ACC112 (cell line): ENCODE results near the gene ARHGEF7.
"Not testable (repeated sequence)": the region's sequence is repeated elsewhere in the genome, so short reads cannot be mapped to it uniquely, and the experiment has no call there.

Experiments
- H2AFZ ChIP-seq: fragments of 200-600 bp; sonication (generic); one replicate; pipeline ENCODE4 v1.6.0; 2017; ENCODE audit warnings: antibody characterized with exemption, low read length; ENCODE audit not compliant: unreplicated experiment
- H3K27ac ChIP-seq: fragments of 200-600 bp; sonication (generic); 2 replicates; pipeline ENCODE4 v1.5.1; 2014; ENCODE audit warnings: low read depth, mild to moderate bottlenecking, antibody characterized with exemption, low read length, moderate library complexity
- H3K27me3 ChIP-seq: fragments of 200-600 bp; sonication (generic); 2 replicates; pipeline ENCODE4 v1.6.1; 2014; ENCODE audit warnings: mild to moderate bottlenecking, antibody characterized with exemption, low read length, moderate library complexity, mixed read lengths; ENCODE audit not compliant: insufficient read depth
- H3K36me3 ChIP-seq: fragments of 200-600 bp; sonication (generic); 2 replicates; pipeline ENCODE4 v1.6.1; 2016; ENCODE audit warnings: mild to moderate bottlenecking, antibody characterized with exemption, low read length, moderate library complexity, mixed read lengths; ENCODE audit not compliant: insufficient read depth
- H3K4me1 ChIP-seq: fragments of 200-600 bp; sonication (generic); one replicate; pipeline ENCODE4 v1.6.1; 2016; ENCODE audit warnings: low read length, mixed read lengths; ENCODE audit not compliant: insufficient read depth, unreplicated experiment, control insufficient read depth
- H3K4me3 ChIP-seq: fragments of 200-600 bp; sonication (generic); 2 replicates; pipeline ENCODE4 v1.5.1; 2014; ENCODE audit warnings: mild to moderate bottlenecking, low read depth, low read length
- H3K79me2 ChIP-seq: fragments of 200-600 bp; sonication (generic); one replicate; pipeline ENCODE4 v1.6.0; 2016; ENCODE audit warnings: low read length; ENCODE audit not compliant: control insufficient read depth, unreplicated experiment, insufficient read depth

ARHGEF7 gene

GRCh38 chr13:111198732-111199378 is 83.7 kb downstream of the ARHGEF7 start:
- not testable (repeated sequence) for H3K36me3 ChIP-seq, H3K4me3 ChIP-seq

GRCh38 chr13:111201304-111201940 is 86.3 kb downstream of the ARHGEF7 start:
- peaks cover 77% of the 10 kb centered on the region for H3K79me2 ChIP-seq
- no peak overlapping the region for H2AFZ ChIP-seq
- H3K27ac ChIP-seq: peak overlapping the region; percentile 69; the same call in 1 of the 2 replicates
- H3K36me3 ChIP-seq: no peaks in the 10 kb centered on the region
- no peak overlapping the region for H3K4me3 ChIP-seq
- peaks cover 33% of the 10 kb centered on the region for H3K4me1 ChIP-seq
- no peaks in the 10 kb centered on the region for H3K27me3 ChIP-seq

More at GRCh38 chr13:111198732-111199378, 83.7 kb downstream of the ARHGEF7 start:
- peaks cover 69% of the 10 kb centered on the region for H3K79me2 ChIP-seq
- peaks cover 34% of the 10 kb centered on the region for H3K4me1 ChIP-seq
- H2AFZ ChIP-seq, H3K27ac ChIP-seq, H3K27me3 ChIP-seq: not testable (repeated sequence)

GRCh38 chr13:111202156-111202621 is 87.1 kb downstream of the ARHGEF7 start:
- peaks cover 79% of the 10 kb centered on the region for H3K79me2 ChIP-seq
- peaks cover 33% of the 10 kb centered on the region for H3K4me1 ChIP-seq
- no peak overlapping the region for H3K4me3 ChIP-seq
- H3K36me3 ChIP-seq: no peaks in the 10 kb centered on the region
- no peaks in the 10 kb centered on the region for H3K27me3 ChIP-seq
- H2AFZ ChIP-seq: no peak overlapping the region
- H3K27ac ChIP-seq: peak overlapping the region; percentile 69

GRCh38 chr13:111202745-111203144 is 87.6 kb downstream of the ARHGEF7 start:
- Histone ChIP-seq H3K36me3 (no peaks in the 10 kb centered on the region), H3K4me1 (peaks cover 33% of the 10 kb centered on the region), H3K4me3 (peak overlapping the region; percentile 67), H3K27me3 (no peaks in the 10 kb centered on the region), H3K79me2 (peaks cover 82% of the 10 kb centered on the region), H3K27ac (peak overlapping the region; percentile 69), H2AFZ (no peak overlapping the region)

GRCh38 chr13:111203736-111204389 is 88.8 kb downstream of the ARHGEF7 start:
- Histone ChIP-seq H3K4me1 (peaks cover 33% of the 10 kb centered on the region), H3K27me3 (no peaks in the 10 kb centered on the region), H3K27ac (peak overlapping the region; percentile 69; the same call in 1 of the 2 replicates), H3K4me3 (peak overlapping the region; percentile 67), H2AFZ (no peak overlapping the region), H3K36me3 (no peaks in the 10 kb centered on the region), H3K79me2 (peaks cover 73% of the 10 kb centered on the region)

- H2AFZ ChIP-seq: no peak overlapping the region
- no peaks in the 10 kb centered on the region for H3K27me3 ChIP-seq
- no peak overlapping the region for H3K27ac ChIP-seq
- peaks cover 66% of the 10 kb centered on the region for H3K79me2 ChIP-seq
- peaks cover 37% of the 10 kb centered on the region for H3K4me1 ChIP-seq
- peak overlapping the region; percentile 67 for H3K4me3 ChIP-seq
- no peaks in the 10 kb centered on the region for H3K36me3 ChIP-seq
Observed at GRCh38 chr13:111204438-111205177, 89.5 kb downstream of the ARHGEF7 start.

- Histone ChIP-seq H2AFZ (no peak overlapping the region), H3K4me3 (no peak overlapping the region), H3K4me1 (peaks cover 50% of the 10 kb centered on the region), H3K27ac (no peak overlapping the region), H3K79me2 (peaks cover 56% of the 10 kb centered on the region), H3K36me3 (no peaks in the 10 kb centered on the region), H3K27me3 (no peaks in the 10 kb centered on the region)
Observed at GRCh38 chr13:111206148-111206547, 91.0 kb downstream of the ARHGEF7 start.

GRCh38 chr13:111209613-111210012 is 94.5 kb downstream of the ARHGEF7 start:
- Histone ChIP-seq H3K4me3 (no peak overlapping the region; the same call in 1 of the 2 replicates), H3K27me3 (no peaks in the 10 kb centered on the region), H2AFZ (no peak overlapping the region), H3K36me3 (no peaks in the 10 kb centered on the region), H3K4me1 (peaks cover 29% of the 10 kb centered on the region), H3K79me2 (peaks cover 61% of the 10 kb centered on the region), H3K27ac (peak overlapping the region; percentile 88; the same call in 1 of the 2 replicates)

GRCh38 chr13:111210091-111210490 is 95.0 kb downstream of the ARHGEF7 start:
- peak overlapping the region; percentile 88 for H3K27ac ChIP-seq
- H2AFZ ChIP-seq: peak overlapping the region; percentile 44
- peaks cover 27% of the 10 kb centered on the region for H3K4me1 ChIP-seq
- H3K27me3 ChIP-seq: no peaks in the 10 kb centered on the region
- H3K79me2 ChIP-seq: peaks cover 61% of the 10 kb centered on the region
- H3K4me3 ChIP-seq: peak overlapping the region; percentile 68
- H3K36me3 ChIP-seq: no peaks in the 10 kb centered on the region
